WTC11 (cell line): ENCODE measurements around the gene PSMD5.

Experiments used
- NR2C2 ChIP-seq: sonication (generic); formaldehyde crosslinking; IDR thresholded peaks from 2 replicates; pipeline ENCODE4 v1.8.0; 2022; ENCODE audit warnings: mild to moderate bottlenecking, missing genetic modification reagents
- ZNF121 ChIP-seq: sonication (generic); formaldehyde crosslinking; IDR thresholded peaks from 2 replicates; pipeline ENCODE4 v1.8.0; 2023; ENCODE audit warnings: missing genetic modification reagents
- ZNF263 ChIP-seq: sonication (generic); formaldehyde crosslinking; IDR thresholded peaks from 2 replicates; pipeline ENCODE4 v1.8.1; 2022; ENCODE audit warnings: low read depth, mild to moderate bottlenecking, moderate library complexity, missing genetic modification reagents
- TF ChIP-seq, protein P1 (sequence below): fragments of 250-450 bp; sonication (Bioruptor Pico); IDR thresholded peaks from 2 replicates; pipeline ENCODE4 v1.9.0; 2021; ENCODE audit warnings: mild to moderate bottlenecking
- TF ChIP-seq, protein P2 (sequence below): fragments of 200-600 bp; IDR thresholded peaks from 2 replicates; pipeline ENCODE4 v1.8.0; 2022; ENCODE audit warnings: antibody characterized with exemption
- TF ChIP-seq, protein P3 (sequence below): sonication (generic); formaldehyde crosslinking; IDR thresholded peaks from 2 replicates; pipeline ENCODE4 v1.8.1; 2022; ENCODE audit warnings: mild to moderate bottlenecking, moderate library complexity, missing genetic modification reagents

DNA sequence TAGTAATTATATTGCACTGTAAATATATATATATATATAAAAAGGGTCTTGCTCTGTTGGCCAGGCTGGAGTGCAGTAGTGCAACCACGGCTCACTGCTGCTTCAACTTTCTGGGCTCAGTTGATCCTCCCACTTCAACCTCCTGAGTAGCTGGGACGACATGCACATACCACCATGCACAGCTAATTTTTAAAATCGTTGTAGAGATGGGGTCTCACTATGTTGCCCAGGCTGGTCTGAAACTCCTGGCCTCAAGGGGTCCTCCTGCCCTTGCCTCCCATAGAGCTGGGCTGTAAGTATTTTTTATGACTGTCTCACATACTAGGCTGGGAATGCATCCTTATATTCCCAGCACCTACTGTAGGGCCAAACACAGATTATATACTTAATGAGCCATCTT lies 11.9 kb downstream of the PSMD5 start:
- TF ChIP-seq, protein P1, sequence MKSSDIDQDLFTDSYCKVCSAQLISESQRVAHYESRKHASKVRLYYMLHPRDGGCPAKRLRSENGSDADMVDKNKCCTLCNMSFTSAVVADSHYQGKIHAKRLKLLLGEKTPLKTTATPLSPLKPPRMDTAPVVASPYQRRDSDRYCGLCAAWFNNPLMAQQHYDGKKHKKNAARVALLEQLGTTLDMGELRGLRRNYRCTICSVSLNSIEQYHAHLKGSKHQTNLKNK (CRISPR knock-in tag): no peak
- TF ChIP-seq, protein P2, sequence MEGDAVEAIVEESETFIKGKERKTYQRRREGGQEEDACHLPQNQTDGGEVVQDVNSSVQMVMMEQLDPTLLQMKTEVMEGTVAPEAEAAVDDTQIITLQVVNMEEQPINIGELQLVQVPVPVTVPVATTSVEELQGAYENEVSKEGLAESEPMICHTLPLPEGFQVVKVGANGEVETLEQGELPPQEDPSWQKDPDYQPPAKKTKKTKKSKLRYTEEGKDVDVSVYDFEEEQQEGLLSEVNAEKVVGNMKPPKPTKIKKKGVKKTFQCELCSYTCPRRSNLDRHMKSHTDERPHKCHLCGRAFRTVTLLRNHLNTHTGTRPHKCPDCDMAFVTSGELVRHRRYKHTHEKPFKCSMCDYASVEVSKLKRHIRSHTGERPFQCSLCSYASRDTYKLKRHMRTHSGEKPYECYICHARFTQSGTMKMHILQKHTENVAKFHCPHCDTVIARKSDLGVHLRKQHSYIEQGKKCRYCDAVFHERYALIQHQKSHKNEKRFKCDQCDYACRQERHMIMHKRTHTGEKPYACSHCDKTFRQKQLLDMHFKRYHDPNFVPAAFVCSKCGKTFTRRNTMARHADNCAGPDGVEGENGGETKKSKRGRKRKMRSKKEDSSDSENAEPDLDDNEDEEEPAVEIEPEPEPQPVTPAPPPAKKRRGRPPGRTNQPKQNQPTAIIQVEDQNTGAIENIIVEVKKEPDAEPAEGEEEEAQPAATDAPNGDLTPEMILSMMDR: no peak
- TF ChIP-seq, protein P3, sequence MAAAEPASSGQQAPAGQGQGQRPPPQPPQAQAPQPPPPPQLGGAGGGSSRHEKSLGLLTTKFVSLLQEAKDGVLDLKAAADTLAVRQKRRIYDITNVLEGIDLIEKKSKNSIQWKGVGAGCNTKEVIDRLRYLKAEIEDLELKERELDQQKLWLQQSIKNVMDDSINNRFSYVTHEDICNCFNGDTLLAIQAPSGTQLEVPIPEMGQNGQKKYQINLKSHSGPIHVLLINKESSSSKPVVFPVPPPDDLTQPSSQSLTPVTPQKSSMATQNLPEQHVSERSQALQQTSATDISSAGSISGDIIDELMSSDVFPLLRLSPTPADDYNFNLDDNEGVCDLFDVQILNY (CRISPR knock-in tag): no peak
- TF ChIP-seq NR2C2 (CRISPR knock-in tag): no peak
- peak; percentile 89 for TF ChIP-seq ZNF121
- TF ChIP-seq ZNF263 (CRISPR knock-in tag): no peak
